GM18867 (cell line): ENCODE results near the gene MTERF2.

Source experiments
- ATAC-seq: cut with Tn5 transposase; IDR thresholded peaks from one replicate; pipeline ENCODE4 v1.9.1; 2021; ENCODE audit warnings: mild to moderate bottlenecking, moderate library complexity; ENCODE audit not compliant: unreplicated experiment

The MTERF2 gene

GRCh38 chr12:106954462-106955376 lies 32.2 kb downstream of the MTERF2 start:
- no peak for ATAC-seq

- no peak for ATAC-seq
Measured at GRCh38 chr12:106953352-106954250, 33.3 kb downstream of the MTERF2 start.

- ATAC-seq, result no peak
Measured at GRCh38 chr12:106950591-106950990, 36.4 kb downstream of the MTERF2 start.

GRCh38 chr12:106947461-106947860 lies 39.5 kb downstream of the MTERF2 start:
- ATAC-seq, result no peak

GRCh38 chr12:106945261-106945851 lies 41.6 kb downstream of the MTERF2 start:
- no peak for ATAC-seq

GRCh38 chr12:106942775-106943174 lies 44.2 kb downstream of the MTERF2 start:
- no peak for ATAC-seq

GRCh38 chr12:106941481-106942156 lies 45.3 kb downstream of the MTERF2 start:
- no peak for ATAC-seq

GRCh38 chr12:106934277-106934676 lies 52.7 kb downstream of the MTERF2 start:
- no peak for ATAC-seq
